Hepatic stellate cell (primary cell): ENCODE measurements around the gene IL23A.
A peak's percentile ranks its signal among the peaks of the same experiment; 100 is the strongest.
"Not testable (repeated sequence)": the region's sequence is repeated elsewhere in the genome, so short reads cannot be mapped to it uniquely, and the experiment has no call there.

Experiments used
- DNase-seq: peaks from one replicate; pipeline ENCODE4 v3.0.0; 2011; ENCODE audit warnings: low spot score

IL23A gene

GRCh38 chr12:56326533-56326932 lies 12.2 kb upstream of the IL23A start:
- DNase-seq, result no peak

- no peak for DNase-seq
Observed at GRCh38 chr12:56330936-56331490, 7.7 kb upstream of the IL23A start.

GRCh38 chr12:56332512-56333196 lies 6.0 kb upstream of the IL23A start:
- DNase-seq, result no peak

GRCh38 chr12:56333197-56333678 lies 5.4 kb upstream of the IL23A start:
- DNase-seq, result no peak

- DNase-seq, result peak; percentile 100
Observed at GRCh38 chr12:56333679-56334489, 4.8 kb upstream of the IL23A start, which contains the start of gene PAN2. Gene PAN2, minus strand, starts transcription at chr12:56334000. Its CDS starts 906 bp downstream, at chr12:56333094.

- peak; percentile 22 for DNase-seq
Observed at GRCh38 chr12:56334490-56334793, 4.2 kb upstream of the IL23A start.

GRCh38 chr12:56335527-56335926 lies 3.2 kb upstream of the IL23A start:
- not testable (repeated sequence) for DNase-seq

GRCh38 chr12:56336361-56337167 lies 2.1 kb upstream of the IL23A start:
- DNase-seq, result no peak

- no peak for DNase-seq
Observed at GRCh38 chr12:56337753-56338251, 882 bp upstream of the IL23A start.

GRCh38 chr12:56339158-56339422 lies 406 bp downstream of the IL23A start:
- no peak for DNase-seq

GRCh38 chr12:56341616-56342015 lies 2.9 kb downstream of the IL23A start:
- DNase-seq, result no peak

- not testable (repeated sequence) for DNase-seq
Observed at GRCh38 chr12:56342290-56342689, 3.6 kb downstream of the IL23A start.

GRCh38 chr12:56346675-56347074 lies 8.0 kb downstream of the IL23A start:
- no peak for DNase-seq

- DNase-seq, result not testable (repeated sequence)
Observed at GRCh38 chr12:56347255-56347654, 8.6 kb downstream of the IL23A start.

- DNase-seq, result no peak
Observed at GRCh38 chr12:56348776-56349175, 10.1 kb downstream of the IL23A start.

- DNase-seq, result no peak
Observed at GRCh38 chr12:56350662-56351061, 12.0 kb downstream of the IL23A start.

- DNase-seq, result no peak
Observed at GRCh38 chr12:56351325-56351724, 12.6 kb downstream of the IL23A start.

- DNase-seq, result peak; percentile 74
Observed at GRCh38 chr12:56358836-56359532, 20.3 kb downstream of the IL23A start.

- peak; percentile 95 for DNase-seq
Observed at GRCh38 chr12:56359851-56360767, 21.4 kb downstream of the IL23A start, which contains the start of gene STAT2. Gene STAT2, minus strand, starts transcription at chr12:56360107. Its CDS starts 3,536 bp downstream, at chr12:56356571.

- DNase-seq, result no peak
Observed at GRCh38 chr12:56361487-56362129, 22.9 kb downstream of the IL23A start.
